ENCODE data around the gene RGSL1.

Gene RGSL1

GRCh38 chr1:182600745-182601415, 150.9 kb downstream of the RGSL1 start:
- DNase-seq (ENCODE audit: low read depth): no peak
- no peak for TF ChIP-seq CTCF (conservative IDR thresholded peaks at IDR 0.05; ENCODE audit: low read depth, low read length)
- no peak overlapping the region for H3K4me3 ChIP-seq (ENCODE audit: low read depth, low read length)

GRCh38 chr1:182601416-182601786, 151.5 kb downstream of the RGSL1 start:
- no peak overlapping the region for H3K4me3 ChIP-seq (ENCODE audit: low read depth, low read length)
- DNase-seq (ENCODE audit: low read depth): peak; percentile 89
- TF ChIP-seq CTCF (conservative IDR thresholded peaks at IDR 0.05; ENCODE audit: low read depth, low read length): peak; percentile 83

GRCh38 chr1:182601913-182602312, 152.0 kb downstream of the RGSL1 start:
- no peak for DNase-seq (ENCODE audit: low read depth)
- TF ChIP-seq CTCF (conservative IDR thresholded peaks at IDR 0.05; ENCODE audit: low read depth, low read length): no peak
- H3K4me3 ChIP-seq (ENCODE audit: low read depth, low read length): no peak overlapping the region

- no peak overlapping the region for H3K4me3 ChIP-seq (ENCODE audit: low read depth, low read length)
- TF ChIP-seq CTCF (conservative IDR thresholded peaks at IDR 0.05; ENCODE audit: low read depth, low read length): no peak
- DNase-seq (ENCODE audit: low read depth): no peak
Measured at GRCh38 chr1:182602935-182603645, 153.1 kb downstream of the RGSL1 start.

GRCh38 chr1:182603646-182604174, 153.8 kb downstream of the RGSL1 start:
- no peak for TF ChIP-seq CTCF (conservative IDR thresholded peaks at IDR 0.05; ENCODE audit: low read depth, low read length)
- no peak for DNase-seq (ENCODE audit: low read depth)
- H3K4me3 ChIP-seq (ENCODE audit: low read depth, low read length): peak overlapping the region; percentile 49

- DNase-seq (ENCODE audit: low read depth): peak; percentile 77
- no peak for TF ChIP-seq CTCF (conservative IDR thresholded peaks at IDR 0.05; ENCODE audit: low read depth, low read length)
- peak within 1 kb of the TSS; percentile 49 for H3K4me3 ChIP-seq (ENCODE audit: low read depth, low read length)
Measured at GRCh38 chr1:182604175-182605164, 154.5 kb downstream of the RGSL1 start, which contains the start of gene RGS16. Gene RGS16, minus strand, starts transcription at chr1:182604389. Its CDS starts 130 bp downstream, at chr1:182604259.
